DMS114 treated with DMSO at 0.1 percent for 48 hours (cell line): Measurements from ENCODE around the gene ZNF324.

Source experiments
- DNase-seq: peaks from one replicate; lab custom pipeline; 2025; ENCODE audit not compliant: unreplicated experiment; lab: John Stamatoyannopoulos, UW

Gene ZNF324

DNA sequence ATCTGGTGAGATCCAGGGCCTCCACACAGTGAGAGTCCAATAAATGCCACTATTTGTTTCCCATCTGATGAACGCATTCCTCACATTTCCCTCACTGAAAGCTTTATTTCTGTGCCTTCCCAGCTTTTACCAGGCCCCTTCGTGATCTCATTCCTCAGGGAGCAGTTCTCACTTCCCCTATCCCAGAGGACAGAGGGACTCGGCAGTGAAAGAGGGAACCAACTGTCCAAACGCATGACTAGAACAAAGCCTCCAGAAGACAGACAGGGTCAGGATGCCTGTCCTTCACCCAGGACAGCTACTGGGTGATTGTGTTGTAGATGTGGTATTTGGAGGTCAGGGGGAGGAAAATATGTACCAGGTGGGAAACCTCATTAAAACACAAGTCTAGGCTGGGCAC, 54.8 kb downstream of the ZNF324 start:
- DNase-seq: no peak

- no peak for DNase-seq
Observed at GRCh38 chr19:58522709-58523108, 55.8 kb downstream of the ZNF324 start.
